Measurements from ENCODE around the gene HSPA1A. TPM values are rescaled to one million over a fixed set of nuclear protein-coding genes. Genes with fewer than 3 reads are reported as not detected.

The HSPA1A gene
- 92.2 and 182 TPM in 2 replicates for total RNA-seq

GRCh38 chr6:31815025-31815838 lies at the start of gene HSPA1A, which contains the start of gene HSPA1L:
TSS of gene HSPA1A (plus strand) at chr6:31815543. CDS start at chr6:31815757, 214 bp downstream.
TSS of gene HSPA1L (minus strand) at chr6:31815283. CDS start at chr6:31811972, 3,311 bp downstream.

GRCh38 chr6:31776989-31777666 lies 38.2 kb upstream of the HSPA1A start, which contains the start of gene VWA7:
TSS of gene VWA7 (minus strand) at chr6:31777328. CDS start at chr6:31776779, 549 bp downstream.

GRCh38 chr6:31795616-31796298 lies 19.6 kb upstream of the HSPA1A start, which contains the start of gene VARS1:
TSS of gene VARS1 (minus strand) at chr6:31795752. CDS start at chr6:31795217, 535 bp downstream.

GRCh38 chr6:31806470-31807272 lies 8.7 kb upstream of the HSPA1A start, which contains the start of gene LSM2:
TSS of gene LSM2 (minus strand) at chr6:31806966. CDS start at chr6:31806757, 209 bp downstream.

GRCh38 chr6:31827286-31828079 lies 12.1 kb downstream of the HSPA1A start, which contains the start of gene HSPA1B:
TSS of gene HSPA1B (plus strand) at chr6:31827738. CDS start at chr6:31827951, 213 bp downstream.

GRCh38 chr6:31862344-31863235 lies 47.2 kb downstream of the HSPA1A start, which contains the start of gene NEU1:
TSS of gene NEU1 (minus strand) at chr6:31862821. CDS start at chr6:31862776, 45 bp downstream.

Other genes with a start within 250 kb of the HSPA1A start
- gene LTA, start 243.3 kb upstream of the HSPA1A start, total RNA-seq = not detected in 2 replicates
- not detected in 2 replicates for gene TNF, start 240.0 kb upstream of the HSPA1A start, total RNA-seq
- gene LTB, start 233.1 kb upstream of the HSPA1A start, total RNA-seq = not detected in 2 replicates
- 0.09 and 0.32 TPM in 2 replicates for gene LST1, start 229.3 kb upstream of the HSPA1A start, total RNA-seq
- gene NCR3, start 222.5 kb upstream of the HSPA1A start, total RNA-seq = not detected in 2 replicates
- gene AIF1, start 200.3 kb upstream of the HSPA1A start, total RNA-seq = not detected in 2 replicates
- gene PRRC2A, start 194.8 kb upstream of the HSPA1A start, total RNA-seq = 18.4 and 18.6 TPM in 2 replicates
- 81.1 and 90.6 TPM in 2 replicates for gene BAG6, start 162.9 kb upstream of the HSPA1A start, total RNA-seq
- 1.6 and 1.8 TPM in 2 replicates for gene APOM, start 159.6 kb upstream of the HSPA1A start, total RNA-seq
- gene C6orf47, start 154.8 kb upstream of the HSPA1A start, total RNA-seq = 16.9 and 19.9 TPM in 2 replicates
- gene GPANK1, start 150.5 kb upstream of the HSPA1A start, total RNA-seq = 12.2 and 14.3 TPM in 2 replicates
- gene CSNK2B, start 149.5 kb upstream of the HSPA1A start, total RNA-seq = 70.2 and 83.9 TPM in 2 replicates
- 2.2 and 4.0 TPM in 2 replicates for gene LY6G5B, start 145.6 kb upstream of the HSPA1A start, total RNA-seq
- gene LY6G5C, start 134.5 kb upstream of the HSPA1A start, total RNA-seq = 0.09 and 0.63 TPM in 2 replicates
- 54.5 and 96.4 TPM in 2 replicates for gene ABHD16A, start 112.2 kb upstream of the HSPA1A start, total RNA-seq
- gene LY6G6F, start 108.7 kb upstream of the HSPA1A start, total RNA-seq = not detected in 2 replicates
- 0.47 TPM in 1 of 2 replicates, not detected in the other for gene LY6G6D, start 100.2 kb upstream of the HSPA1A start, total RNA-seq
- not detected in 2 replicates for gene LY6G6C, start 93.8 kb upstream of the HSPA1A start, total RNA-seq
- gene MPIG6B, start 92.2 kb upstream of the HSPA1A start, total RNA-seq = not detected in 2 replicates
- gene DDAH2, start 86.2 kb upstream of the HSPA1A start, total RNA-seq = 152 and 207 TPM in 2 replicates
- 521 and 664 TPM in 2 replicates for gene CLIC1, start 79.0 kb upstream of the HSPA1A start, total RNA-seq
- 2.7 and 3.6 TPM in 2 replicates for gene MSH5, start 75.5 kb upstream of the HSPA1A start, total RNA-seq
- gene SAPCD1, start 52.9 kb upstream of the HSPA1A start, total RNA-seq = 0.26 and 1.3 TPM in 2 replicates
- 0.79 and 0.86 TPM in 2 replicates for gene VWA7, start 38.2 kb upstream of the HSPA1A start, total RNA-seq
- gene VARS1, start 19.8 kb upstream of the HSPA1A start, total RNA-seq = 28.1 and 36.1 TPM in 2 replicates
- 17.8 and 19.1 TPM in 2 replicates for gene LSM2, start 8.6 kb upstream of the HSPA1A start, total RNA-seq
- 1.7 and 2.3 TPM in 2 replicates for gene HSPA1L, start 260 bp upstream of the HSPA1A start, total RNA-seq
- gene HSPA1B, start 12.2 kb downstream of the HSPA1A start, total RNA-seq = 149 and 280 TPM in 2 replicates
- 73.7 and 87.3 TPM in 2 replicates for gene NEU1, start 47.3 kb downstream of the HSPA1A start, total RNA-seq
- 0.52 TPM in 1 of 2 replicates, not detected in the other for gene SLC44A4, start 63.5 kb downstream of the HSPA1A start, total RNA-seq
- gene EHMT2, start 82.2 kb downstream of the HSPA1A start, total RNA-seq = 76.3 and 106 TPM in 2 replicates
- gene ZBTB12, start 86.5 kb downstream of the HSPA1A start, total RNA-seq = 9.6 and 14.6 TPM in 2 replicates
- 0.86 and 2.0 TPM in 2 replicates for gene C2, start 112.2 kb downstream of the HSPA1A start, total RNA-seq
- gene CFB, start 130.6 kb downstream of the HSPA1A start, total RNA-seq = 33.7 and 56.8 TPM in 2 replicates
- 81.3 and 85.3 TPM in 2 replicates for gene NELFE, start 143.4 kb downstream of the HSPA1A start, total RNA-seq
- 55.6 and 56.4 TPM in 2 replicates for gene SKIC2, start 143.6 kb downstream of the HSPA1A start, total RNA-seq
- gene DXO, start 156.6 kb downstream of the HSPA1A start, total RNA-seq = 7.7 and 8.2 TPM in 2 replicates
- gene C4A, start 166.5 kb downstream of the HSPA1A start, total RNA-seq = 13.1 and 13.6 TPM in 2 replicates
- 8.8 and 15.4 TPM in 2 replicates for gene C4B, start 199.3 kb downstream of the HSPA1A start, total RNA-seq
- under 0.01 TPM in 1 of 2 replicates, not detected in the other for gene CYP21A2, start 222.9 kb downstream of the HSPA1A start, total RNA-seq

All from bronchial smooth muscle cell (primary cell).